Fibroblast of lung (primary cell): ENCODE data around the gene ZNF516. TPM values are rescaled to one million over a fixed set of nuclear protein-coding genes. Genes with fewer than 3 reads are reported as not detected.

Source experiments
- DNase-seq, 2 donors: peaks; one replicate each; pipeline versions ENCODE4 v3.0.0 to v3.0.0-alpha.2; 2010; ENCODE audit warnings: low read depth in 2 of 2
- H2AFZ ChIP-seq: 2 replicates; pipeline ENCODE4 v1.5.1; 2012; ENCODE audit warnings: low read length, control low read depth, inconsistent platforms
- H3K27ac ChIP-seq: 2 replicates; pipeline ENCODE4 v1.5.1; 2011; ENCODE audit warnings: low read length, control low read depth; ENCODE audit not compliant: insufficient read depth
- H3K27me3 ChIP-seq: 2 replicates; pipeline ENCODE4 v1.5.1; 2011; ENCODE audit warnings: mild to moderate bottlenecking, low read length; ENCODE audit not compliant: control insufficient read depth, insufficient read depth
- H3K36me3 ChIP-seq: 2 replicates; pipeline ENCODE4 v1.5.1; 2011; ENCODE audit warnings: low read length; ENCODE audit not compliant: control insufficient read depth, insufficient read depth
- H3K4me1 ChIP-seq: 2 replicates; pipeline ENCODE4 v1.5.1; 2011; ENCODE audit warnings: low read length; ENCODE audit not compliant: control insufficient read depth, insufficient read depth; ENCODE audit errors: extremely low read depth
- H3K4me2 ChIP-seq: 2 replicates; pipeline ENCODE4 v1.5.1; 2011; ENCODE audit warnings: low read length, control low read depth; ENCODE audit not compliant: insufficient read depth; ENCODE audit errors: extremely low read depth
- H3K4me3 ChIP-seq, 4 experiments: fragments of 200-600 bp in 1 of 4; sonication (generic) in 1 of 4; replicated peaks in 1 of 4; 2 replicates each; pipeline ENCODE4 v1.5.1; 2011 to 2016; ENCODE audit warnings: low read length in 4 of 4, low read depth in 3 of 4, mild to moderate bottlenecking in 3 of 4, control low read depth in 2 of 4, inconsistent platforms in 1 of 4, mixed read lengths in 1 of 4; ENCODE audit not compliant: insufficient read depth in 1 of 4; ENCODE audit errors: control extremely low read depth in 1 of 4
- H3K79me2 ChIP-seq: 2 replicates; pipeline ENCODE4 v1.5.1; 2012; ENCODE audit warnings: mild to moderate bottlenecking, low read length, inconsistent platforms; ENCODE audit not compliant: control insufficient read depth, insufficient read depth
- H3K9ac ChIP-seq: 2 replicates; pipeline ENCODE4 v1.5.1; 2011; ENCODE audit warnings: mild to moderate bottlenecking, low read length, control low read depth; ENCODE audit not compliant: insufficient read depth
- H3K9me3 ChIP-seq: 2 replicates; pipeline ENCODE4 v1.5.1; 2012; ENCODE audit warnings: low read depth, low read length; ENCODE audit not compliant: control insufficient read depth, insufficient read depth
- H4K20me1 ChIP-seq: 2 replicates; pipeline ENCODE4 v1.5.1; 2011; ENCODE audit warnings: low read length; ENCODE audit not compliant: control insufficient read depth, insufficient read depth; ENCODE audit errors: extremely low read depth
- CTCF ChIP-seq, 2 donors: IDR thresholded peaks in 1 of 2; conservative IDR thresholded peaks in 1 of 2; 1 replicate in 1 of 2; 2 replicates in 1 of 2; pipeline ENCODE4 v1.5.1; 2011 to 2012; ENCODE audit warnings: low read length in 2 of 2, control low read depth in 1 of 2, inconsistent platforms in 1 of 2, low read depth in 1 of 2, mild to moderate bottlenecking in 1 of 2
- EZH2 ChIP-seq: IDR thresholded peaks from 2 replicates; pipeline ENCODE4 v1.5.1; 2012; ENCODE audit warnings: low read length, control low read depth, mild to moderate bottlenecking; ENCODE audit errors: missing control alignments
- polyA plus RNA-seq, 2 donors: library from polyadenylated mRNA; depleted of rRNA in 1 of 2; stranded (reverse) in 1 of 2; unstranded in 1 of 2; fragments of >200 nt; gene quantifications; 2 replicates each; pipeline ENCODE4 v1.2.1, GENCODE V29; 2011 to 2012; ENCODE audit warnings: missing spikeins in 1 of 2
- total RNA-seq: library from RNA; depleted of rRNA; stranded (reverse); fragments of >200 nt; gene quantifications from 2 replicates; pipeline ENCODE4 v1.2.1, GENCODE V29; 2014

Gene ZNF516
- total and polyA plus RNA-seq, 2 donors (not counting 1 experiment from before 2014, with no cell fraction given): 7.9 to 32.7 TPM

- Histone ChIP-seq H3K9me3 (no peaks in the 10 kb centered on the region), H3K79me2 (no peaks in the 10 kb centered on the region), H3K4me2 (no peak overlapping the region), H2AFZ (no peak overlapping the region), H3K27me3 (no peaks in the 10 kb centered on the region), H3K36me3 (no peaks in the 10 kb centered on the region), H3K4me3 (no peak overlapping the region), H4K20me1 (no peaks in the 10 kb centered on the region), H3K4me1 (peaks cover 6% of the 10 kb centered on the region), H3K9ac (no peak overlapping the region), H3K27ac (no peak overlapping the region)
- no peak for TF ChIP-seq EZH2
- TF ChIP-seq CTCF (conservative IDR thresholded peaks at IDR 0.05 in 1 of 2, IDR thresholded peaks at IDR 0.05 in 1 of 2; ENCODE audit: low read depth in 1 of 2, low read length in 2 of 2): no peak
- DNase-seq: no peak
Measured at GRCh38 chr18:76362676-76363075, 132.4 kb downstream of the ZNF516 start.

- Histone ChIP-seq H3K36me3 (no peaks in the 10 kb centered on the region), H2AFZ (no peak overlapping the region), H3K4me1 (peaks cover 6% of the 10 kb centered on the region), H4K20me1 (no peaks in the 10 kb centered on the region), H3K27me3 (no peaks in the 10 kb centered on the region), H3K79me2 (no peaks in the 10 kb centered on the region), H3K27ac (no peak overlapping the region), H3K9me3 (no peaks in the 10 kb centered on the region), H3K4me2 (no peak overlapping the region), H3K4me3 (no peak overlapping the region), H3K9ac (no peak overlapping the region)
- no peak for TF ChIP-seq CTCF (conservative IDR thresholded peaks at IDR 0.05 in 1 of 2, IDR thresholded peaks at IDR 0.05 in 1 of 2; ENCODE audit: low read depth in 1 of 2, low read length in 2 of 2)
- no peak for TF ChIP-seq EZH2
- DNase-seq: no peak
Measured at GRCh38 chr18:76361219-76361618, 133.8 kb downstream of the ZNF516 start.

- no peak overlapping the region for H2AFZ ChIP-seq
- H3K27ac ChIP-seq: no peak overlapping the region
- no peaks in the 10 kb centered on the region for H3K9me3 ChIP-seq
- peaks cover 6% of the 10 kb centered on the region for H3K4me1 ChIP-seq
- no peaks in the 10 kb centered on the region for H4K20me1 ChIP-seq
- no peak overlapping the region for H3K4me3 ChIP-seq
- no peaks in the 10 kb centered on the region for H3K36me3 ChIP-seq
- DNase-seq: no peak
- H3K27me3 ChIP-seq: no peaks in the 10 kb centered on the region
- no peaks in the 10 kb centered on the region for H3K79me2 ChIP-seq
- TF ChIP-seq EZH2: no peak
- TF ChIP-seq CTCF (conservative IDR thresholded peaks at IDR 0.05 in 1 of 2, IDR thresholded peaks at IDR 0.05 in 1 of 2; ENCODE audit: low read depth in 1 of 2, low read length in 2 of 2): no peak
- H3K4me2 ChIP-seq: no peak overlapping the region
- no peak overlapping the region for H3K9ac ChIP-seq
Measured at GRCh38 chr18:76359909-76360308, 135.1 kb downstream of the ZNF516 start.
